ENCODE measurements around the gene ACVR2A.

DNA sequence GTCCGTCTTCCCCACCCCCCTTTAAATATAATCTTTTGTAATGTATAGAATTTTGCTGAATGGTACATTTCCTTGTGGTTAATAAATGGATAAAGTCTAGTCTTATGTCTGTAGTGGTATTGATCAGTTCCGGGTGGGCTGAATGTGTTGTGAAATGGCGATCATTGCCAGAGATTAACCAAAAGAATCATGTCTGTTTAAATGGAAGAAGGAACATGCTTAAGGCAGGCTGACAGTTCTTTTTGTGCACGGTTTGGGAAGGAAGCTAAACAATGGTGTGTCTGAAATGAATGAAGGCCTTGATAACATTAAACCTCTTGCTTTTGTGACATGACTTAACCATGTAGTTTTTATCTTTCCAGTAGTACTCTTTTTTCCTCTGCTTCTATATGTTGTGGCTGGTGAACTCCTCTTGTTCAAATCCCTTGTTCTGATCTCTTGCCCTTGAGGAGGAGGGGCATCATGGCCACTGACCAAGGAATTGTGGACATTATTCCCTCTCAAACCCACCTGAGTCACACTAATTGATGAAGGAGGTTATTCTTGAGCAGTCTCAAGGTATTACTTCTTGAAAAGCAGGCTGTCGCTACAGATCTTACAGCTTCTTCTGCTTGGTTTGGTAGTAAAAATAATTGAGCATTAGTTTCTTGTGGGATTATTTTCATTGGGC is 1.7 kb downstream of the ACVR2A start:
- TF ChIP-seq, protein P1, sequence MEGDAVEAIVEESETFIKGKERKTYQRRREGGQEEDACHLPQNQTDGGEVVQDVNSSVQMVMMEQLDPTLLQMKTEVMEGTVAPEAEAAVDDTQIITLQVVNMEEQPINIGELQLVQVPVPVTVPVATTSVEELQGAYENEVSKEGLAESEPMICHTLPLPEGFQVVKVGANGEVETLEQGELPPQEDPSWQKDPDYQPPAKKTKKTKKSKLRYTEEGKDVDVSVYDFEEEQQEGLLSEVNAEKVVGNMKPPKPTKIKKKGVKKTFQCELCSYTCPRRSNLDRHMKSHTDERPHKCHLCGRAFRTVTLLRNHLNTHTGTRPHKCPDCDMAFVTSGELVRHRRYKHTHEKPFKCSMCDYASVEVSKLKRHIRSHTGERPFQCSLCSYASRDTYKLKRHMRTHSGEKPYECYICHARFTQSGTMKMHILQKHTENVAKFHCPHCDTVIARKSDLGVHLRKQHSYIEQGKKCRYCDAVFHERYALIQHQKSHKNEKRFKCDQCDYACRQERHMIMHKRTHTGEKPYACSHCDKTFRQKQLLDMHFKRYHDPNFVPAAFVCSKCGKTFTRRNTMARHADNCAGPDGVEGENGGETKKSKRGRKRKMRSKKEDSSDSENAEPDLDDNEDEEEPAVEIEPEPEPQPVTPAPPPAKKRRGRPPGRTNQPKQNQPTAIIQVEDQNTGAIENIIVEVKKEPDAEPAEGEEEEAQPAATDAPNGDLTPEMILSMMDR (IDR thresholded peaks at IDR 0.05), result no peak
- no peak for TF ChIP-seq EZH2phosphoT487 (IDR thresholded peaks at IDR 0.05)

Data from neural progenitor cell (in vitro differentiated cells).